WTC11 (cell line): Measurements from ENCODE around the gene PIAS2.

ENCODE experiments used
- TF ChIP-seq, protein P1 (sequence below): fragments of 200-600 bp; IDR thresholded peaks from 2 replicates; pipeline ENCODE4 v1.8.0; 2022; ENCODE audit warnings: antibody characterized with exemption
- TF ChIP-seq, protein P2 (sequence below): sonication (generic); formaldehyde crosslinking; IDR thresholded peaks from 2 replicates; pipeline ENCODE4 v1.8.0; 2023; ENCODE audit warnings: mild to moderate bottlenecking, missing genetic modification reagents

DNA sequence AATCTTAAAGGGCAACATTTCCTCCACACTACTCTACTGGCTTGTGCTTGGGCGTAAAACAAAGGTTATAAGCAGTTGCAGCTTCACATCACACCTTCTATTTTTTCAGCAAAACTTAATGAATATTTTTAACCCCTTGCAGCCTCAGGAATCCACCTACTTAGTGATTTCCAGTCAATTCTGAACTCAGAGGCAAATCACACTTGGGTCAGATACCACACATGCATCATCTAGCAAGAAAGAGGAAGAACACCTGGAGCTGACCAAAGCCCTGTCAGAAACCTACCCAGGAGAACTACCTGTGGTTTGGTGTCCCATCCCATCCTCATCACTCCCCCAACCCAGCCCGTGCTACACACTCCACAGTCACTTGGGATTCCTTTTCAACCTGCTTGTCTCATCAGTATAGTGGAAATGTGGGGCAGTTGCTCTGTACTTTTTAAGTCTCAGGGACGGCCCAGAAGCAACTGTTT lies 25.5 kb downstream of the PIAS2 start:
- TF ChIP-seq, protein P1, sequence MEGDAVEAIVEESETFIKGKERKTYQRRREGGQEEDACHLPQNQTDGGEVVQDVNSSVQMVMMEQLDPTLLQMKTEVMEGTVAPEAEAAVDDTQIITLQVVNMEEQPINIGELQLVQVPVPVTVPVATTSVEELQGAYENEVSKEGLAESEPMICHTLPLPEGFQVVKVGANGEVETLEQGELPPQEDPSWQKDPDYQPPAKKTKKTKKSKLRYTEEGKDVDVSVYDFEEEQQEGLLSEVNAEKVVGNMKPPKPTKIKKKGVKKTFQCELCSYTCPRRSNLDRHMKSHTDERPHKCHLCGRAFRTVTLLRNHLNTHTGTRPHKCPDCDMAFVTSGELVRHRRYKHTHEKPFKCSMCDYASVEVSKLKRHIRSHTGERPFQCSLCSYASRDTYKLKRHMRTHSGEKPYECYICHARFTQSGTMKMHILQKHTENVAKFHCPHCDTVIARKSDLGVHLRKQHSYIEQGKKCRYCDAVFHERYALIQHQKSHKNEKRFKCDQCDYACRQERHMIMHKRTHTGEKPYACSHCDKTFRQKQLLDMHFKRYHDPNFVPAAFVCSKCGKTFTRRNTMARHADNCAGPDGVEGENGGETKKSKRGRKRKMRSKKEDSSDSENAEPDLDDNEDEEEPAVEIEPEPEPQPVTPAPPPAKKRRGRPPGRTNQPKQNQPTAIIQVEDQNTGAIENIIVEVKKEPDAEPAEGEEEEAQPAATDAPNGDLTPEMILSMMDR, result no peak
- TF ChIP-seq, protein P2, sequence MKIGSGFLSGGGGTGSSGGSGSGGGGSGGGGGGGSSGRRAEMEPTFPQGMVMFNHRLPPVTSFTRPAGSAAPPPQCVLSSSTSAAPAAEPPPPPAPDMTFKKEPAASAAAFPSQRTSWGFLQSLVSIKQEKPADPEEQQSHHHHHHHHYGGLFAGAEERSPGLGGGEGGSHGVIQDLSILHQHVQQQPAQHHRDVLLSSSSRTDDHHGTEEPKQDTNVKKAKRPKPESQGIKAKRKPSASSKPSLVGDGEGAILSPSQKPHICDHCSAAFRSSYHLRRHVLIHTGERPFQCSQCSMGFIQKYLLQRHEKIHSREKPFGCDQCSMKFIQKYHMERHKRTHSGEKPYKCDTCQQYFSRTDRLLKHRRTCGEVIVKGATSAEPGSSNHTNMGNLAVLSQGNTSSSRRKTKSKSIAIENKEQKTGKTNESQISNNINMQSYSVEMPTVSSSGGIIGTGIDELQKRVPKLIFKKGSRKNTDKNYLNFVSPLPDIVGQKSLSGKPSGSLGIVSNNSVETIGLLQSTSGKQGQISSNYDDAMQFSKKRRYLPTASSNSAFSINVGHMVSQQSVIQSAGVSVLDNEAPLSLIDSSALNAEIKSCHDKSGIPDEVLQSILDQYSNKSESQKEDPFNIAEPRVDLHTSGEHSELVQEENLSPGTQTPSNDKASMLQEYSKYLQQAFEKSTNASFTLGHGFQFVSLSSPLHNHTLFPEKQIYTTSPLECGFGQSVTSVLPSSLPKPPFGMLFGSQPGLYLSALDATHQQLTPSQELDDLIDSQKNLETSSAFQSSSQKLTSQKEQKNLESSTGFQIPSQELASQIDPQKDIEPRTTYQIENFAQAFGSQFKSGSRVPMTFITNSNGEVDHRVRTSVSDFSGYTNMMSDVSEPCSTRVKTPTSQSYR (CRISPR knock-in tag), result no peak
